Stimulated activated CD8-positive, alpha-beta memory T cell treated with anti-CD3 and anti-CD28 coated beads, Interleukin-15, amount 100 ng/mL, for 1 hour (primary cell): ENCODE measurements around the gene MERTK.

Experiments
- DNase-seq: peaks from one replicate; pipeline ENCODE4 v3.0.0-alpha.2; 2020; ENCODE audit warnings: low read depth

The MERTK gene

DNA sequence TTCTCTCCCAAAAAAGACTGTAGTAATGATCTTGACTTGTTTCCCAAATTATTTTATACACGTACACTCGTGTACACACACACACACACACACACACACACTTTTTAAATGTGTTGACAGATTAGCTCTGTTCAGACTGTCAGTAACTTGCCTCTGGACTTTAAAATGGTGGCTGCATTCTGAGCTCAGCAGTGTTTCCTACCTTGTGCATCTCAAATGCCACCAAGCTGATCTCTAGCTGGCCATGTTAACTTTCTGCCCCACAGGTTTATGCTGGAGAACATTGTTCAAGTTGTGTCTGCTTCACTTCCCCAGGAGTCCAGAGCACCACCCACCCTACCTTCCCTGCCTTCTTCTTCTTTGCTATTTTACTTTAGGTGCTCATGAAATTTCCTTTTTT is 83.3 kb downstream of the MERTK start:
- no peak for DNase-seq

DNA sequence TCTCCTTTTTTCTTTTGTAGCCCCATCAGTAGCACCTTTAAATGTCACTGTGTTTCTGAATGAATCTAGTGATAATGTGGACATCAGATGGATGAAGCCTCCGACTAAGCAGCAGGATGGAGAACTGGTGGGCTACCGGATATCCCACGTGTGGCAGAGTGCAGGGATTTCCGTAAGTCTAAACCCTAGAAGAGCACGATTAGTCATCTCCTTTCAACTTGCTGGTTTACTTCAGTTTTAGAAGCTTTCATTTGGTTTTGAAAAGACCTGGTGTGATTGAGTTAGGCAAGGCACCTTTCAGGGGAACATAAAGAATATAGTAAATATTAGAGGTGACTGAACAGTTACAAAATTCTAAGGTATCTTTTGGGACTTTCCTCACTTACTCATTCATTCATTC is 84.4 kb downstream of the MERTK start:
- DNase-seq: no peak

DNA sequence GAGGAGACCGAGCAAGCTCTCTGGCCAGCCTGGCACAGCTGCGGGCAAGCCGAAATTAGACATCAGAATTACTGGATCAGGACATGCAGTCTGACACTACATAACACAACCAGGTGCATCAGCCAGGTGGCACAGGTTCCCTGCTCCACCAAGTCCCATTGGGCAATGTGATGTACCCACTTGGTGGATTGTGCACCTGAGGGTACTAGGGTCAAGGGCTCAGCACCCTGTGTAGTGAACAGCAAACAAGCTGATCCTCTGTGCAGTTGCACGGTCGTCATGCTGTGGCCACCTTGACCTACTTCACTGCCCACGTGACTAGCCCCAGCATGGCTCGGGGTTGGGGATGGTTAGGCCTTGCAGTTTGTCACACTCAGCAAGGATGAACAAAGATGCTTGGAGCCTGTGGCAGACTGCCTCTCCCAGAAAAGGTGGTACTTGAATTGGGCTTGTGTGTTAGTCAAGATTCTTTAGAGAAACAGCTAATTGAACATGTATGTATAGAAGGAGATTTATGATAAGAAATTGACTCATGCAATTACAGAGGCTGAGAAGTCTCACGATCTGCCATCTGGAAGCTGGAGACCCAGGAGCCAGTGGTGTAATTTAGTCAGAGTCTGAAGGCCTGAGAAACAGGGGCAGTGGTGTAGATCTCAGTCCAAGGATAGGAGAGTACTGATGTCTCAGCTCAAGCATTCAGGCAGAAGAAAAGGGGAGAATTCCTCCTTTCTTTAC is 85.2 kb downstream of the MERTK start:
- no peak for DNase-seq

DNA sequence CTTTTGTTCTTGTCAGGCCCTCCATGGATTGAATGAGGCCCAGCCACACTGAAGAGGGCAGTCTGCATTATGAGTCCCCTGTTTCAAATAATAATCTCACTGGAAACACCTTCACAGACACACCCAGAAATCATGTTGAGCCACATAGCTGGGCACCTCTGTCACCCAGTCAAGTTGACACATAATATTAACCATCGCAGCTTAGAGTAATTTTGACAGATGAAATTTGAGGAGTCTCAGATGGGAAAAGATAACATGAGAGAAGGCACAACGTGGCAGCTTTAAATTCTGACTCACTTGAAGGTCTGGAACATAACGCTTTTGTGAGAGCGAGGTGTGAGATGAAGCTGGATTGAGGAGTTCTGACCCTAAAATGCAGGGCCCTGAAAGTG is 85.8 kb downstream of the MERTK start:
- no peak for DNase-seq

DNA sequence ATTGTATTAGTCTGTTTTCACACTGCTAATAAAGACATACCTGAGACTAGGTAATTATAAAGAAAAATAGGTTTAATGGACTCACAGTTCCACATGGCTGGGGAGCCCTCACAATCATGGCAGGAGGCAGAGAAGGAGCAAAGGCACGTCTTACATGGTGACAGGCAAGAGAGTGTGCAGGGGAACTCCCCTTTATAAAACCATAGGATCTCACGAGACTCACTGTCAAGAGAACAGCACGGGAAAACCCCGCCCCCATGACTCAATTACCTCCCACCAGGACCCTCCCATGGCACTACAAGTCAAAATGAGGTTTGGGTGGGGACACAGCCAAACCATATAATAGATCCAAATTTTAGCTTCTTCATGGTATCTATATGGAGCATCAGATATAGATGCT is 87.1 kb downstream of the MERTK start:
- DNase-seq: no peak

DNA sequence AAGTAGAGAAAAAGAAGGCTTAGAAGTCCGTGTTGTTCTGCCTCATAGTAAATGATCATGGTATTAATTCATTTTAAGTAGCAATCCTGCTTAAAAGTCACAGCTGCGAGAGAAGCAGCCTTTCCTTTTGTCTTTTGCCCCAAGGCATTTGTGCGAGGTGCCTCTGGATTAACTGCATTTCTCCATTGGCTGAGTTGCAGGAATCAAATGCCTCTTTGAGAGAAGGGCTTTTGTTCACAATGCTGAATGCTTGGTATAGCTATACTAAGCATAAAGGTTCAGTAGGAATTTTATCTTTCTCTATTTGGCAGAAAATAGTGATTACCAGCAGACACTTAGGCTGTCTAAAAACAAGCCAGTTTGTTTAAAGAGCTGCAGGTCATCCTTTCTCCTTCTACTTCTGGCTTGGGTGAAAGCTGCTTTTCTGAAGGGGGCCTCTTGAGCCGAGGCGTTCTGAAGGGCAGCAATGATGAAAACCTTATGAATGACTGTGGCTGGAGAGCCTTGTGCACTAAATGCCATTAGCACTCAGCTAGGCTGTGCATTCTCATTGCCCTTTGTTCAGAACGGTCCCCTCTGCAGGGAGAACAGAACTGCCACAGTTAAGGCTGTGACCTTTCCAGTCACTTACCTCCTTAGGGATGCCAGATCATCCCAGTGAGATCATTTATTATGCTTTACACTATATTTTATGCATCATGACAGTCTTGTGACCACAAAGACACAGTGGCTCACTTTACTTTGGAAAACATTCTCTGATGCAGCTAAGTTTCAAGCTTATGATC is 87.9 kb downstream of the MERTK start:
- DNase-seq: no peak

DNA sequence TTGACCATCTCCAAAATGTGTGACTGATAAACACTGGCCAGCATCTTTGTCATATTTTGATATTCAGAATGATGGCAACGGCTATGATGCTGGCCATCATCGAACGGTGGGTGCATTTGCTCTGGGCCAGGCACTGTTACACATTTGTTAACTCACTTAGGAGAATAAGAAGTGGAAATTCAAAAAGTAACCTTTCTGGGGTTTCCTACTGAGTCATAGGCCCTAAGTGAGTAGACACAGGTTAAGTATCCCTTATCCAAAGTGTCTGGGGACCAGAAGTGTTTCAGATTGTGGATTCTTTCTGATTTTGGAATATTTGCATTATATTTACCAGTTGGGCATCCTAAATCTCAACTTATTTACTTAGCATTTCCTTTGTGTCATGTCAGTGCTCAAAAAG is 92.0 kb downstream of the MERTK start:
- DNase-seq: no peak

DNA sequence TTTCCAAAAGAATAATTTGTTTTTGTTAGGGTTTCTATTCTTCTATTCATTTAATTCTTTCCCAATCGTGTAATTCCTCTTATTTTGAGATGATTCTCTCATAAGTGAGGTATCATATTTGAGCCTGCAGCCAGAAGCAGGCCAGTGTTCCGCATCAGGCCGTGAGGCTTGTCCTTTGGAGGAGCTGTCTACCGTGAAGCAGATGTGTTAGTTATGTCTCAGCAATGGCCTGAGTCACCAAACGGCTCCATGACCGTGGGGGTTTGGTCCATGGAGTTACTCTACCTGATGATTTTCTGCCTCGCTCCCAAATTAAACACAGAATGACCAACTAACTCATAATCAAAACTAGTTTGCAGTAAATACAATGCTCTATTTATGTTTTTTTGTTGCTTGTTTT is 92.4 kb downstream of the MERTK start:
- no peak for DNase-seq

DNA sequence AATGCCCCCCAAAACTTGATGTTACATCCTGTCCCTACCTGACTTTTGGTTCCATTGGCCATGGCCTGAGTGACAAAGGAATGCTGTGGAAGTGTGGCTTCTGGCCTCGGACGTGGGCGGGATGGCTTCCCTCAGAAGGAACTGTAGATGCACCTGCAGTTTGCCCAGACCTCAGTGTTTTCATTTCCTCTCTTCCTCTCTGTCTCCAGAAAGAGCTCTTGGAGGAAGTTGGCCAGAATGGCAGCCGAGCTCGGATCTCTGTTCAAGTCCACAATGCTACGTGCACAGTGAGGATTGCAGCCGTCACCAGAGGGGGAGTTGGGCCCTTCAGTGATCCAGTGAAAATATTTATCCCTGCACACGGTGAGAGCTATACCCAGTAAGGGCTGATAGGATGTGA is 95.6 kb downstream of the MERTK start:
- no peak for DNase-seq

DNA sequence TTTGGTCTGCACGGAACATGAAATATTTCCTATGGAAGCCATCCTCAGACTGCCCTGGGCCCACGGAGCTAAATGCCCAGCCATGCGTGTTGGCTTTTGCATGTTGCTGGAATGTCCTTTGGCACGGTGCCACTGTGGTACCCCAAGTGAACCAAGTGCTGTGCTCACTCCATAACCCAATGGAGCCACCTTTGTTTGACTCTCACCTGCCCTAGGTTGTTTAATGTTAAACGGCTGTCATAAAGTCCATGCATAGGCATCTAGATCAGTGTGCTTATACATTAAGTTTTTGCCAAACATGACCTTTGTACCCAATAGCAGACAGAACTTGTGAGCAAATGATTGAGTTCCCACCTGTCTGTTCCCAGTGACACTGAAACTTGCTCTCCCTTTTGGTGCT is 96.7 kb downstream of the MERTK start:
- DNase-seq: no peak

DNA sequence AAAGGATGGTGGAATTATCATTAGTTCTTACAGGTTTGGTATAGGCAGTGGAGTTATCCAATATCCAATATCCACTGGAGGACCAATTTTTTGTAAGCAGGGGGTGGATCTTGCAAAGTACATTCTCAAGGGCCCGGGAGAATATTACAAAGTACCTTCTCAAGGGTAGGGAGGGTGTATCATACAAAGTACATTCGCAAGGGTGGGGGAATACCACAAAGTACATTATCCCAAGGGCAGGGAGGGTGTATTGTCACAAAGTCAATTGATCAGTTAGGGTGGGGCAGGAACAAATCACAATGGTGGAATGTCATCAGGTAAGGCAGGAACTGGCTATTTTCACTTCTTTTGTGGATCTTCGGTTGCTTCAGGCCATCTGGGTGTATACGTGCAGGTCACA is 101.4 kb downstream of the MERTK start:
- no peak for DNase-seq

DNA sequence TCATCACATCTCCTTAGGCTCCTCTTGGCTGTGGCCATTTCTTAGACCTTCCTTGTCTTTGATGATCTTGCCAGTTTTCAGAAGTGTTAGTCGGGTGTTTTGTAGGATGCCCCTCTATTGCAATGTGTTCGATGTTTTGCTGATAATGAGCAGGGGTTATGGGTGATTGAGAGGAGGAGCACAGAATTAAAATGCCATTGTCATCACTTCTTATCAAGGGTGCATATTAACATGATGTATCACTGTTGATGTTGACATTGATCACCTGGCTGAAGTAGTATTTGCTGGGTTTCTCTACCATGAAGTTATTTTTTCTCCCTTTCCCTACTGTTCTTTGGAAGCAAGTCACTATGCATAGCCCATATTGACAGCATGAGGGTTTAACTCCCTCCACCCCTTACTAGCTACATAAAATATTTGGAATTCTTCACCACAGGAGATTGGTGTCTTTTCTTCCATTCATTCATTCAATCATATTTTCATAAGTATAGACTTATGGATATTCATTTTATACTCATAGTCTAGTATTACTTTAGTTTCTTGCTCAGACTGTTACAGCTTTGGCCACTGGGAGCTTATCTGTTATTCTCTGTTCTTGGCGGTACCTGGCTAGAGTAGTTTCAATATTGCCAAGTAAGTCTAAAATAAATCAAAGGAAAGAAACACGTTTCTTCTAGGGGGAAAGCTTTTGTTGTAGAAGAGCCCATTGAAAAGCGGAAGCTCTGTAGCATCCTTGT is 102.2 kb downstream of the MERTK start:
- no peak for DNase-seq

DNA sequence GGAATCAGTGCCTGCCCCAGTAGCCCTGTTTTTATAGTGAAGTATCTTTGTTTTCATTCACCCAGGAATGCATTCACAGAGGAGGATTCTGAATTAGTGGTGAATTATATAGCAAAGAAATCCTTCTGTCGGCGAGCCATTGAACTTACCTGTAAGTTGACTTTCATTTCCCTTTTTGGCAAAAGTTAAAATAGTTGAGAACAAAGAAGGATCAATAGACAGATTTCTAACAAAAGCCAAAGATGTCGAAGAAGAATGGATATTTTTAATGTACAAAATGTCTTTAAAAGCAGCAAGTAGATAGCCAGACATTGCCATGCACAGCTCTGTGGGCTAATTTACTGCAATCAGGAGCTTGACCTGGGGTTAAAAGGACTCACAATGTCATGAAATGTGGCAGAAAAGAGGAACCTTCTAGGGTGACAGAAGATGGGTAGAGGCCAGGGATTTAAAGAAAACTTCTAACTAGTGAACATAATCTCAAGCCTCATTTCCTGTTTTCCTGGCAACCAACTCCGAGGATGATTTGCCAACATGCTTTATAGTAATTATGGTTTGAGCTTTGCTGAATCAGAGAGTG is 102.8 kb downstream of the MERTK start:
- DNase-seq: no peak

DNA sequence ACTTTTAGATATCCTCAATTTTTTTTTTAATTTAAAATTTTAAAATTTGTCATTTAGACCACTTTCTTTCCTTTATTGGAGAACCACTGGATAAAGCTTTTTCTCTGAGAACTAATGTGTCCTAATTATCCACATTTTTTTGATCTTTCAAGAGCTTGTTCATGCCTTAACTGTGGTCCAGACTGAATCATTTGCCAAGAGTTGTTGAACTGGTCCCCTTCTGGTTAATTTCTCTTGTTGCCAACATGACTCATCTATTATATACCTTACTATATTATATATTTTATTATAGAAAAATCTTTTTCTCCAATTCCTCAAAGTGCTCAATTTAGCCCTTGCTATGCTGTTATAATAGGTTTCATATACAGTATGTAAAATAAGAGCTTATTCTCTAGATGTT is 103.5 kb downstream of the MERTK start:
- no peak for DNase-seq

DNA sequence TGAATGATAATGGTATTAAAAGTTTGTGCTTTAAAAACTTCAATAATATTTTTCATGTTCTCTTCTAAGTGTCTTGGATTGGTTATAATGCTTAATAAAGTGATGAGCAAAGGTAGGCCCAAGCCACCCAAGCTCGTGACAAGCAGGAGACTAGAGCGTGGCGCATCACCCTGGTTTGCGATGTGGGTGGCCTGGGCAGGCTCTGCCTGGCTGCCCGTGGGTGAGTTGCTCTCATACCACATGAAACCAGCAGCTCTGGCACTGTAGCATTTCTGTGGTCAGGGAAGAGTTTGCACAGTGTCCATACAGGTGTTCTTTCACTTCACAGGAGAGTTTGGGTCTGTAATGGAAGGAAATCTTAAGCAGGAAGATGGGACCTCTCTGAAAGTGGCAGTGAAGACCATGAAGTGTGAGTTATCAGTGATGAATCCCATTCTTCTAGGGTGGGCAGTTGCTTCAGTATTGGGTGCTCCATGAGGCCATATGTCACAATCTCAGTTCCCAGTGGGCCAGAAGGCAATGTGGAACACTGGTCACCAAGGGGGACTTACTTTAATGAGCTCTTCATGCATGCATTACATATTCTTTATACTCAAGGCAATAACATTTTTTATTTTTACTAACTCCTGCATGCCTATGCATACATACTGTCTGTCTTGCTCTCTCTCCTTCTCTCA is 105.3 kb downstream of the MERTK start:
- no peak for DNase-seq

DNA sequence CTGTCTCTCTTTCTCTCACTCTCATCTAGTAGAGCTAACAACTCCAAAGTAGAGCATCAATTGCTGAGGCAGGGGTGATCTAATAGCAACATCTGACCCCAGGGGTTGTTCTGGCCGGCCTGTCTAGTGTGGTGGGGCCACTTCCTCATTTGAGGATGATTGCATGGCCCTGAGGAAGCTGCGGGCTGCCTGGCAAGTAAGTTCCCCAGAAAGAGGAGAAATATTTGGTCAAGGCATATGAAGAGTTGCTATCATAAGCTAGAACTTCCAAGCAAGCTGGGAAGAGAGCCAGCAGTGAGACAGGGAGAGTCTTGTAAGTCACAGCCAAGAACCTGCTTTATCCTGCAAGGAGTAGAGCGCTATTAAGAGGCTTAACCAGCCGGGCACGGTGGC is 105.8 kb downstream of the MERTK start:
- no peak for DNase-seq

DNA sequence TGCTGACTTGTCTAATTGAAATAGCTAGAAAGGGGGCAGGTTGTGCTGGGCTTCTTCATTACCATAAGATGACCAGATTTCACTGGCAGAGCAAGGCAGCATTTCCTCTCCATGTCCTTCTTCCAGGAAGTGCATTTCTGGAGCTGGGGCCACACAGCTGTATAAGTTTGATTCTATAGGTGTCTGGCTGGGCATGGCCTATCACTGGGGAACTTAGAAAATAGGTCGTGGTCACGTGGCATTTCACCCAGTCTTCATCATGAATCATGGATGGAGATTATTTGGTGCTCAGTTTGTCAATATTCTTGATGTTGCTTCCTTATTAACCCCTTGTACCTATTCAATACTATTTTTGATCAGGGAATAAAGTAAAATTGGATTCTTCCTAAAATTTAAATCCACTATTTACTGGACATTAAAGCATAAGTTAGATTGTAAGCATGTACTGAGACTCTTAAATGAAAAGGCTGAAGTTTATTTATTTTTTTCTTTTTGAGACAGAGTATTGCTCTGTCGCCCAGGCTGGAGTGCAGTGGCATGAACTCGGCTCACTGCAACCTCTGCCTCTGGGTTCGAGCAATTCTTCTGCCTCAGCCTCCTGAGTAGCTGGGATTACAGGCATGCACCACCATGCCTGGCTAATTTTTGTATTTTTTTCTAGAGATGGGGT is 107.1 kb downstream of the MERTK start:
- DNase-seq: no peak

DNA sequence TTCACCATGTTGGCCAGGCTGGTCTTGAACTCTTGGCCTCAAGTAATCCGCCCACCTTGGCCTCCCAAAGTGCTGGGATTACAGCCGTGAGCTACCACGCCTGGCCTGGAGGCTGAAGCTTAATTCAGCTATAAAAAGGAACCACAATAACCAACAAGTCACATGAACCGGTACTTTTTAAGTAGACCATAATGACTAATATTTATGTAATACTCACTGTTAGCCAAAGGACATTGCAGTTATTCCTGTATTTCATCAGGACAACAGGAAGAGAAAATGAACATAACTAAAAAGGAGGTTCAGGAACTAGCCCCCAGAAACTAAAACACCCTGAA is 107.6 kb downstream of the MERTK start:
- no peak for DNase-seq

DNA sequence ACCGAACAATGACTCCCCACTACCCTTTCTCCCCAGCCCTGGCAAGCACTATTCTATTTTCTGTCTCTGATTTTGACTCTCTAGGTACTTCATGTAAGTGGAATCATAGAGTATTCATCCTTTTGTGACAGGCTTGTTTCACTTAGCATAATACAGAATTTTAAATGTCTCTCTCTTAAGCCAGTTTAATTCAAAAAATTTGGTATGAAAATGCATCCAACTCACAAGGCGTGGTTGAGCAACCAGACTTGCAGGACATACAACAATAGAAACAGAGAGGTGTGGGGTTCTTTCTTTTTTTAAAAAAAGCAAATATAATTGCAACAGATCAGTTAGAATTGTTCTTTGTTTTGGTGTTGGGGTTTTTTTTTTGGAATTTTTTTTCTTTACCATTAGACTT is 109.1 kb downstream of the MERTK start:
- no peak for DNase-seq

DNA sequence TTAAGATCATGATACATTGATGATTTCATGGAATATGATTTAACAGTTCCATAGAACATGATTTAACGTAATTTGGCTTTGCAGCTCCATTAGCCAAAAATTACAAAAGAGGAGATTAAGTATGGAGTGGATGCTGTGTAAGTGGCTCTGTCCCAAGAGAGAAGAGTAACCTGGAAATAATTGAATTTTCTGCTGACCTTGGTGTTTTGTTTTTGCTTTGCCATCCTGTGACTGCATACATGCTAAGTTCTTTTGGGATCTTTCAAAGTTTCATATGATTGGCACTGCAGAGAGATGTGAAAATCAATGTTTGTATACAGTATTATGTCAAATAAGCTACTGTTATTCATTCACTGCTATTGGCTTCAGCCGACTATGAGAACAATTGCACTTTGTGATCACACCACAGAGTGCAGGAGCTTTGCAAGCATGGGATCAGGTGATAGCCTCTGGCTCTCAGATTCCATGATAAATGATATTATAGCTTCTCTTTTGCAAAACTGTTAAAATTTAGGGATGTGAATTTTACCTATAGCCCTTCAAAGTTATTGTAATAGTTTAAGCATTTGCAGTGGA is 110.6 kb downstream of the MERTK start:
- DNase-seq: no peak

DNA sequence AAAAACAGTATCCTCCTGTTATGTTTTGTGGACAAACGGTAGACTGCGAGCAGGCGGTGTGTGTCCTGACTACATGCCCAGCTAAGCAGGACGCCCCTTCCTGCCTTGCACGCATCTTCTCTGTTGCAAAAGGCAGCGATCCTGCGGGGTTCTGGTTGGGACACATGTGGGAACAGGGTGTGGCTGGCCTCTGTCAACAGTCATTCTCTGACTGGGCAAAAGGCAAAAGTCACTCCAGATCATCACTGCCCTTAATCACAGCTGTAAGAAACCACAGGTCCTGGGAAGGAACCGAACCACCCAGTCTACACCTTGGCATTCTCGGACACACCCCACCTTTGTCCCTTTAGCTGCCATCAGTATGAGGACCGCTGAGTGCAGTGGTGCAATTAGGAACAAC is 112.3 kb downstream of the MERTK start:
- DNase-seq: no peak
